Gastroesophageal sphincter (tissue), 4 donors: ENCODE measurements around the gene SLC16A6. TPM values are rescaled to one million over a fixed set of nuclear protein-coding genes. Genes with fewer than 3 reads are reported as not detected.

Source experiments
- ATAC-seq: fragments of 150-250 bp; one replicate; pipeline ENCODE4 v1.9.1; 2016; ENCODE audit warnings: mild to moderate bottlenecking, moderate library complexity
- H3K27ac ChIP-seq, 4 donors: fragments of 200-600 bp; sonication (generic) in 3 of 4; 1 replicate in 3 of 4; 2 replicates in 1 of 4; pipeline ENCODE4 v1.5.1; 2016 to 2019
- H3K27me3 ChIP-seq: fragments of 200-600 bp; sonication (generic); one replicate; pipeline ENCODE4 v1.5.1; 2019
- H3K36me3 ChIP-seq, 2 donors: fragments of 200-600 bp; sonication (generic); one replicate each; pipeline ENCODE4 v1.5.1; 2019; ENCODE audit warnings: control low read depth in 1 of 2
- H3K4me1 ChIP-seq, 3 donors: fragments of 200-600 bp; sonication (generic); 1 replicate in 2 of 3; 2 replicates in 1 of 3; pipeline ENCODE4 v1.5.1; 2016 to 2019; ENCODE audit warnings: control low read depth in 2 of 3
- H3K4me3 ChIP-seq, 2 donors: fragments of 200-600 bp; sonication (generic); one replicate each; pipeline ENCODE4 v1.5.1; 2019; ENCODE audit warnings: mild to moderate bottlenecking in 1 of 2, moderate library complexity in 1 of 2
- H3K9me3 ChIP-seq, 3 donors: fragments of 200-600 bp; sonication (generic); one replicate each; pipeline ENCODE4 v1.5.1; 2017 to 2019; ENCODE audit warnings: control low read depth in 2 of 3
- EP300 ChIP-seq: sonication (generic); formaldehyde crosslinking; IDR thresholded peaks from one replicate; pipeline ENCODE4 v1.6.1; 2017; ENCODE audit warnings: antibody characterized with exemption, mild to moderate bottlenecking
- POLR2A ChIP-seq, 2 donors: fragments of 450-650 bp; IDR thresholded peaks; one replicate each; pipeline ENCODE4 v1.6.1; 2017; ENCODE audit warnings: antibody characterized with exemption in 2 of 2, mild to moderate bottlenecking in 2 of 2, moderate library complexity in 1 of 2
- POLR2AphosphoS5 ChIP-seq: sonication (generic); formaldehyde crosslinking; IDR thresholded peaks from one replicate; pipeline ENCODE4 v1.6.1; 2017; ENCODE audit warnings: antibody characterized with exemption
- WGBS, 2 donors: methylation state at CpG; one replicate each; pipeline ENCODE4 v1.1.5; 2018; ENCODE audit warnings: low coverage in 1 of 2; 5-methylcytosine and 5-hydroxymethylcytosine counted together
- total RNA-seq, 4 donors: library from RNA; depleted of rRNA; stranded (reverse); fragments of >200 nt; gene quantifications; one replicate each; pipeline ENCODE4 v1.1.0, GENCODE V29; 2016
- TF ChIP-seq, protein P1 (sequence below), 4 experiments: fragments of 200-600 bp in 2 of 4; fragments of 450-650 bp in 2 of 4; sonication (generic) in 1 of 4; IDR thresholded peaks; one replicate each; pipeline ENCODE4 v1.5.1; 2017 to 2019; ENCODE audit warnings: antibody characterized with exemption in 4 of 4, mild to moderate bottlenecking in 2 of 4, moderate library complexity in 2 of 4

The SLC16A6 gene
- total RNA-seq, 4 donors from 2014 or later, result 0.27 to 0.67 (median 0.46) TPM; not detected in 1

DNA sequence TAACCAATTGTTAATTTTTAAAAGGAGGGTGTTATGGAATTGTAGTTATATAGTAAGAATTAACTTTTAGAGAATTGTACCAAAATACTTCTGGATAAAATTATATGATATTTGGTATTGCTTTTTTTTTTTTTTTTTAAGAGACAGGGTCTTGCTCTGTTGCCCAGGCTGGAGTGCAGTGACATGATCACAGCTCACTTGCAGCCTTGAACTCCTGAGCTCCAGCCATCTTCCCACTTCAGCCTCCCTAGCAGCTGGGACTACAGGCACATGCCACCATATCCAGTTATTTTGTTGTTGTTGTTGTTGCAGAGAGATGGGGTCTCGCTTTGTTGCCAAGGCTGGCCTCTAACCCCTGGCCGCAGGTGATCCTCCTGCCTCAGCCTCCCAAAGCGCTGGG lies 8.9 kb upstream of the SLC16A6 start:
- 100% methylated on average over 1 of the region's 3 CpGs; no CpG with 5 or more reads in 1 of the 2 donors for WGBS, 2 donors
- Histone ChIP-seq H3K4me1 (no peaks in the 10 kb centered on the region), H3K27ac (no peak overlapping the region), H3K4me3 (no peak overlapping the region), H3K9me3 (no peaks in the 10 kb centered on the region), H3K36me3 (no peaks in the 10 kb centered on the region), H3K27me3 (peaks cover 33% of the 10 kb centered on the region)
- TF ChIP-seq POLR2AphosphoS5 (no peak), EP300 (no peak), POLR2A (IDR thresholded peaks at IDR 0.05) (no peak)
- TF ChIP-seq, protein P1, sequence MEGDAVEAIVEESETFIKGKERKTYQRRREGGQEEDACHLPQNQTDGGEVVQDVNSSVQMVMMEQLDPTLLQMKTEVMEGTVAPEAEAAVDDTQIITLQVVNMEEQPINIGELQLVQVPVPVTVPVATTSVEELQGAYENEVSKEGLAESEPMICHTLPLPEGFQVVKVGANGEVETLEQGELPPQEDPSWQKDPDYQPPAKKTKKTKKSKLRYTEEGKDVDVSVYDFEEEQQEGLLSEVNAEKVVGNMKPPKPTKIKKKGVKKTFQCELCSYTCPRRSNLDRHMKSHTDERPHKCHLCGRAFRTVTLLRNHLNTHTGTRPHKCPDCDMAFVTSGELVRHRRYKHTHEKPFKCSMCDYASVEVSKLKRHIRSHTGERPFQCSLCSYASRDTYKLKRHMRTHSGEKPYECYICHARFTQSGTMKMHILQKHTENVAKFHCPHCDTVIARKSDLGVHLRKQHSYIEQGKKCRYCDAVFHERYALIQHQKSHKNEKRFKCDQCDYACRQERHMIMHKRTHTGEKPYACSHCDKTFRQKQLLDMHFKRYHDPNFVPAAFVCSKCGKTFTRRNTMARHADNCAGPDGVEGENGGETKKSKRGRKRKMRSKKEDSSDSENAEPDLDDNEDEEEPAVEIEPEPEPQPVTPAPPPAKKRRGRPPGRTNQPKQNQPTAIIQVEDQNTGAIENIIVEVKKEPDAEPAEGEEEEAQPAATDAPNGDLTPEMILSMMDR (IDR thresholded peaks at IDR 0.05), result no peak
- ATAC-seq, result no peak

GRCh38 chr17:68298601-68299000 lies 7.7 kb upstream of the SLC16A6 start:
- Histone ChIP-seq H3K4me1 (no peaks in the 10 kb centered on the region), H3K27ac (no peak overlapping the region), H3K9me3 (no peaks in the 10 kb centered on the region), H3K27me3 (peaks cover 45% of the 10 kb centered on the region), H3K36me3 (no peaks in the 10 kb centered on the region), H3K4me3 (no peak overlapping the region)
- TF ChIP-seq, protein P1 (IDR thresholded peaks at IDR 0.05), result no peak
- no peak for TF ChIP-seq POLR2A (IDR thresholded peaks at IDR 0.05)
- no peak for TF ChIP-seq EP300
- TF ChIP-seq POLR2AphosphoS5, result no peak
- ATAC-seq, result no peak

DNA sequence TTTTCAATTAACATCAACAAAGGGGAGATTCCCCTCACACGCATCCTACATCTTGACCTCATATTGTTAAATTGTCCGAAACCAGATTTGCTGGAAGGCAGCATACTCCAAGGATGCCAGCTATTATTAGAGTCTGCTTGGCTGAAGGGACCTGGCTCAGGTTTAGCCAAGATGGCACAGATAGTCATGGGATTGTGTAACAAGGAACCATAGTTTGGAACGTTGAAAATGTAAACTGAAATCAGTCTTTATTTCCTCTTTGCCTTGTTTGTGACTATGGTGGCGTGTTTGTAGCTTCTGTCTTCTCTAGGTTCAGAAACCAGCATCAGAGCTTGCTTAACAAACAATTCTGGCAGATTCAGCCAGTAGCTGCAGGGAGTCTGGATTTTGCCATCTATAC lies 6.3 kb upstream of the SLC16A6 start:
- Histone ChIP-seq H3K36me3 (no peaks in the 10 kb centered on the region), H3K27ac (no peak overlapping the region), H3K4me1 (peaks cover 0 to 7% (median 0%) of the 10 kb centered on the region in 3 donors), H3K27me3 (peaks cover 59% of the 10 kb centered on the region), H3K4me3 (no peak overlapping the region), H3K9me3 (no peaks in the 10 kb centered on the region)
- TF ChIP-seq POLR2A (IDR thresholded peaks at IDR 0.05), result no peak
- no peak for TF ChIP-seq POLR2AphosphoS5
- TF ChIP-seq, protein P1 (IDR thresholded peaks at IDR 0.05), result no peak
- TF ChIP-seq EP300, result no peak
- no peak for ATAC-seq
- WGBS, 2 donors, result 59 to 91% methylated on average over 2 to 4 of the region's 4 CpGs

DNA sequence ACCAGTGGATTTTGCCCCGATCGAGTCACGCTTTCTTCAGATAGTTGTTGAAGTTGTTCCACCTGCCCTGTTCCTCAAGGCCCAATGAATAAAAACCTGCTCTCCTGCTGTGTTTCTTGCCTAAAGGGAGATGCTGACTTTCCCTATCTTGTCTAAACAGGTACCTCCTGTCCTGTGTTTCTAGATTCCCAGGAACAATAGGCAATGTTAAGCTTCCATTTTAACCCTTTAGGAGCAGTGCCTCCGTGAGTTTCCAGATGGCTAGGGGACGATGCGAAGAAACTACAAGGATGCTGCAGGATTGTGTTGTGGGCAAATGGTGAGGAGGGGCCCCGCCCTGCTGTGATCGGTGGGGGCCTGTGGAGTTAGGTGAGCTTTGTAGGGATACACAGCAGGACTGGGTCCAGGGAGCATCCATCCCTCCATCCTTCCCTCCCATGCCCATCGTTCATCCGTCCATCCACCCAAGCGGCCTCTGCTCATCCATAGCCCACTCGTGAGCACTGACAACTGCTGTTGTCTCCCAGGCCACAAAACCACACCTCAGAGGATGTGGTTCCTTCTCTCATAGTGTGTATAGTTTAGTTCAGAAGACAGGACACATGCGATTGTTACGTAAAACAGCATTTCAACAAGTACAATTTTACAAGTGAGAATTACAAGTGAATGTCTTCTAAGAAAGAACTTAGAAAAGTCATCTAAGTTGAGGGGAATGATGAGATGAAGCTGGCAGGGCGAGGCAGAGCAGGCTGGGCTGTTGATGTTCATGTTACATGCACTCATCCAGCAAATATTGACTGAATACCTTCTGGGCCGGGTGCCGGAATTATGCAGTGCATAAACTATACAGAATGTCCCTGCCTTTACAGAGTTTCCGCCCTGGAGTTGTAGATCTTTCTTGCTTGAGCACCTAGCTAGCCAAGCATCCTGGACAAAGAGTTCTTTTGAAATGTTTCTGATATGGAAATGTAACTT lies 5.6 kb upstream of the SLC16A6 start:
- Histone ChIP-seq H3K4me3 (no peak overlapping the region), H3K9me3 (no peaks in the 10 kb centered on the region), H3K4me1 (peaks cover 0 to 14% (median 0%) of the 10 kb centered on the region in 3 donors), H3K27me3 (peaks cover 66% of the 10 kb centered on the region), H3K36me3 (no peaks in the 10 kb centered on the region), H3K27ac (no peak overlapping the region)
- 82 to 85% methylated on average over 6 to 9 of the region's 18 CpGs for WGBS, 2 donors
- TF ChIP-seq POLR2A (IDR thresholded peaks at IDR 0.05) (no peak), EP300 (no peak), POLR2AphosphoS5 (no peak)
- TF ChIP-seq, protein P1 (IDR thresholded peaks at IDR 0.05), result no peak
- ATAC-seq, result no peak

DNA sequence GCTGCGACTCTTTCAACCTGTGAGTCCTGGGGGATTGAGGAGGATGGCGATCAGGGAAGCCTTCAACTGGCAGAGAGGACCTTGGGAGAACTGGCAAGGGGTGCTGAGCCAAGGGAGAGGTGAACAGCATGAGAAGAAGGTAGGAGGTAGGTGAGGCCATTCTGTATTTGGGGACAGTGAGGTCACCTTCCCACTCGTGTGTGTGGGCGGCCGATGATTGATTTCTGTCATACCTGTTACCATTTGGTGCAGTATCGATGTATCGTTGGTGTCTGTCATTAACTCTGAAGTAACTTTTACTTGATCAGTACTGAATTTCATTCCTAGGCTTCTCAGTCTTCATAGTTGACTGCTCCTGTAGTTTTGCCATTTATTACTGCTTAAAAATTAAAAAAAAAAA lies 4.2 kb upstream of the SLC16A6 start:
- TF ChIP-seq EP300, result no peak
- no peak for TF ChIP-seq POLR2AphosphoS5
- TF ChIP-seq, protein P1 (IDR thresholded peaks at IDR 0.05), result no peak
- no peak for TF ChIP-seq POLR2A (IDR thresholded peaks at IDR 0.05)
- WGBS, 2 donors, result 77 to 86% methylated on average over 4 to 5 of the region's 7 CpGs
- Histone ChIP-seq H3K9me3 (no peaks in the 10 kb centered on the region), H3K27me3 (peaks cover 80% of the 10 kb centered on the region), H3K4me1 (peaks cover 0 to 28% (median 0%) of the 10 kb centered on the region in 3 donors), H3K4me3 (no peak overlapping the region), H3K36me3 (no peaks in the 10 kb centered on the region), H3K27ac (no peak overlapping the region)
- ATAC-seq, result no peak
